Kidney capillary endothelial cell (primary cell): ENCODE measurements around the gene EBI3.
A peak's percentile ranks its signal among the peaks of the same experiment; 100 is the strongest.
"Not testable (repeated sequence)": the region's sequence is repeated elsewhere in the genome, so short reads cannot be mapped to it uniquely, and the experiment has no call there.

Source experiments
- DNase-seq: peaks from one replicate; pipeline ENCODE4 v3.0.0-alpha.2; 2018; ENCODE audit warnings: low spot score

The EBI3 gene

DNA sequence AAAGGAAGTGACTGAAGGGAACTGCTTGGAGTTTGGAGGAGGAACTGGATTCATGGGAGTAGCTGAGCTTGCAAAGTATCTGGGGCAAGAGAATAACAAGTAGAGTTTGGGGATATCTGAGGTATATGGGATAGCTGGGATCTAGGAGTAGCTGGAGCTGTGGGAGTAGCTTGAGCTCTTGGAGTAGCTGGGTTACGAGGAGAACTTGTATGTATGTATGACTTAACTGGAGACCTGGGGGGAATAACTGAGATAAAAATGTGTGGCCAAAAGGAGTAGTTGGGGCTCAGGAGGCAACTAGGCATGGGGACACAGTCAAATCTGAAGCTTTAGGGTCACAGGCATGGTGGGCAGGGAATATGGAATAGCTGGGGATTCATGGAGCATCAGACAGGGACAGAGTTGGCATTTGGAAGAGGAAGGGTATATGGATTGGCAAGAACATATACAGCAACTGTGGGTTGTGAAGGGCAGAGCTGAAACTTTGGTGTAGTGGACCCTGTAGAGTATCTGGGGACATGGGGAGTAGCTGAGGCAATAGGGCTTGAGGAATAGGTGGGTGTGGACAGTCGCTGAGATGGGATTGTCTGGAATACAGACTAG is 28.3 kb upstream of the EBI3 start:
- DNase-seq = no peak

- no peak for DNase-seq
These were observed 27.5 kb upstream of the EBI3 start for GRCh38 chr19:4201798-4202197.

- peak; percentile 25 for DNase-seq
These were observed 22.4 kb upstream of the EBI3 start for GRCh38 chr19:4206818-4207484.

DNA sequence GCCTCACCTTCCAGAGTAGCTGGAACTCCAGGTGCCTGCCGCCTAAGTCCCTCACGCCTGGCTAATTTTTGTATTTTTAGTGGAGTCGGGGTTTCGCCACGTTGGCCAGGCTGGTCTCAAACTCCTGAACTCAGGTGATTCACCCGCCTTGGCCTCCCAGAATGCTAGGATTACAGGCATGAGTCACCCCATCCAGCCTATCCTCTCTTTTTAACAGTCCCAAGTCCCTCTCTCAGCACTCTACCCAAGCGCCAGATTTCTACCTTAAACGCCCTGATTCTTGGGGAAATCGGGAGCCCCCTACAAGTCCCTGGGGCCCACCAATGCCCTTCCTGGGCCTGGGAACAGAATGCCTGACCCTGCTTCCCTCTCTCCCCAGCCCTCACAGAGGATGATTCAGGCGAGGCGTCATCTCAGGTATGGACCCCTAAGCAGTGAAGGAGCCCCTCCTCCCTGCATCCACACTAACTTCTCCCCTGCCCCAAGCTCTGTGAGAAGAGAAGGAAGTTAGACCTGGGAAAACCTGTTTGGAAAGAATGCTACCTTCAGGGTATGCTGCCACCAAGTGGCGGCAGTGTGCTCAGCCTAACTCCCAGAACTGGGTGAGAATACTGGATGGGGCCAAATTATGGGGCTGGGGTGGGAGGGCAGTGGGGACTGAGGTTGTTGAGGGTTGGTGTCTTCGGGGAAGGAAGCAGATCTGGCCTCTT is 20.8 kb upstream of the EBI3 start:
- DNase-seq = no peak

GRCh38 chr19:4210166-4210731 is 19.1 kb upstream of the EBI3 start:
- DNase-seq = no peak

DNA sequence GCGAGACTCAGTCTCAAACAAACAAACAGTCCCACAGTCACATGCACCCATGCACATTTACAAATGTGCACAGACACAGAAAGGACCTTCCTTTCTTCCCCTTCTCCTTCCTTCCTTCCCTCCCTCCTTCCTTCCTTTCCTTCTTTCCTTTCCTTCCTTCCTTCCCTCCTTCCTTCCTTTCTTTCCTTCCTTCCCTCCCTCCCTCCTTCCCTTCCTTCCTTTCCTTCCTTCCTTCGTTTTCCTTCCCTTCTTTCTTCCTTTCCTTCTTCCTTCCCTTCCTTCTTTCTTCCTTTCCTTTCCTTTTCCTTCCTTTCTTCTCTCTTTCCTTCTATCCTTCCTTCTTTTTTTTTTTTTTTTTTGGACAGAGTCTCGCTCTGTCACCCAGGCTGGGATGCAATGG is 16.2 kb upstream of the EBI3 start:
- no peak for DNase-seq

GRCh38 chr19:4215807-4216206 is 13.5 kb upstream of the EBI3 start:
- no peak for DNase-seq

- DNase-seq = no peak
These were observed 12.5 kb upstream of the EBI3 start for GRCh38 chr19:4216846-4217245.

- DNase-seq = no peak
These were observed 11.7 kb upstream of the EBI3 start for GRCh38 chr19:4217429-4218264.

- DNase-seq = not testable (repeated sequence)
These were observed 10.8 kb upstream of the EBI3 start for GRCh38 chr19:4218523-4218922.

GRCh38 chr19:4220188-4220587 is 9.1 kb upstream of the EBI3 start:
- DNase-seq = no peak

DNA sequence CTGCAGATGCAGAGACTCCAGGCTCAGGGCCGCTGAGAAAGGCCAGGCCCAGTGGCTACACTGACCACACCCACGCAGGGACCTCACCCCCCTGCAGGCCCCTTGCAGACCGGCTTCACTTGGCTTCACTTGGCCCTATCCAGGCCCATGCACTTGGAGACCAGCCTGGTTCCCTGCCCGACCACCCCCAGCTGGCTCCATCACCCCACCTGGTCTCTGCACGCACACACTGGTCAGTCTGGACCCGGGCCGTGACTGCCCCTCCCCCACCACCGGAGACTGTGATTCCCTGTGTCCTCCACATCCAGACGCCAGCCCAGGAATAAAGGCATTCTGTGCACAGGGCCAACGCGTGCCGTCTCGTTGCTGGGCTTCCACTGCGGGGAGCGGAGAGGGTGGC is 4.9 kb upstream of the EBI3 start:
- no peak for DNase-seq

DNA sequence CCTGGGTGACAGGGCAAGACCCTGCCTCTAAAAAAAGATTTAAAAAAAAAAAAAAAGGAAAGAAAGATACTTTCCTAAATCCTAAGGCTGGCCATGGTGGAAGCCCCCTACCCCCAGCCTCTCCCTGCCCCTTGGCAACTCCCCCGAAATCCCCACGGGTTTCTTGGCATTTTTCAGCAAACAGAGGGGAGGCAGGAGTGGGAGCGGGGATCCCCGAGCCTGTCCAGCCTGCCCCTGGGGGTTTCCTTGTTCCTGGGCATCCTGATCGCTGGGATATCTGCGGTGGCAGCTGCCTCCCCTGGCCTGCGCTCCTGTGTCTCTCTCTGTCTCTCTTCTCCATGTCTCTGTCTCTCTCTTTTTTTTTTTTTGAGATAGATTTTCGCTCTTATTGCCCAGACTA is 3.4 kb upstream of the EBI3 start:
- no peak for DNase-seq

DNA sequence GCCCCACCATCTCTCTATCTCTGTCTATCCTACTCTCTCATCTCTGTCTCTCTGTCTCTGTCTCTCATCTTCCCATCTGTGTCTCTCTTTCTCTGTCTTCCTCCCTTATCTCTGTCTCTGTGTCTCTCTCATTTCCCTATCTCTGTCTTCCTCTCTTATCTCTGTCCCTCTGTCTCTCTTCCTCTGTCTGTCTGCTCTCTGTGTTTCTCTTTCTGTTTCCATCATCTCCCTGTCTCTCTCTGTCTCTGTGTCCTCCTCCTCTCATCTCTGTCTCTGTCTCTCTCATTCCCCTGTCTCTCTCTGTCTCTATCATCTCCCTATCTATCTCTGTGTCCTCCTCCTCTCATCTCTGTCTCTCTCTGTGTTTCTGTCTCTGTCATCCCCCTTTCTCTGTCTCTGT is 1.6 kb upstream of the EBI3 start:
- DNase-seq = no peak

GRCh38 chr19:4228765-4229178 is 551 bp upstream of the EBI3 start:
- DNase-seq = no peak

DNA sequence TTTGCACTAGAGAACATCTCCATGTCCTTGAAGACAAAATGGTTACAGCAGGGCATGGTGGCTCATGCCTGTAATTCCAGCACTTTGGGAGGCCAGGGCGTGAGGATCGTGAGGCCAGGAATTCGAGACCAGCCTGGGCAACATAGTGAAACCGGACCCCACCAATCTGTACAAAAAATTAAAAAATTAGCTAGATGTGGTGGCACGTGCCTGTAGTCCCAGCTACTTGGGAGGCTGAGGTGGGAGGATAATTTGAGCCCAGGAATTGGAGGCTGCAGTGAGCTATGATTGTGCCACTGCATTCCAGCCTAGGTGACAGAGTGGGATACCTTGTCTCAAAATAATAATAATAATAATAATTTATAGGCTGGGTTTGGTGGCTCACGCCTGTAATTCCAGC is 914 bp downstream of the EBI3 start:
- not testable (repeated sequence) for DNase-seq

DNA sequence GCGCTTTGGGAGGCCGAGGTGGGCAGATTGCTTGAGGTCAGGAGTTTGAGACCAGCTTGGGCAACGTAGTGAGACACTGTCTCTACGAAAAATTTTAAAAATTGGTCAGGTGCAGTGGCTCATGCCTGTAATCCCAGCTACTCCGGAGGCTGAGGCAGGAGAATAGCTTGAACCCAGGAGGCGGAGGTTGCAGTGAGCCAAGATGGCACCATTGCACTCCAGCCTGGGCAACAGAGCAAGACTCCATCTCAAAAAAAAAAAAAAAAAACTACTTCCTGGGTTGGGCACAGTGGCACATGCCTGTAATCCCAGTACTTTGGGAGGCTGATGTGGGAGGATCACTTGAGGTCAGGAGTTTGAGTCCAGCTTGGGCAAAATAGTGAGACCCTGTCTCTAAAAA is 2.2 kb downstream of the EBI3 start:
- not testable (repeated sequence) for DNase-seq

DNA sequence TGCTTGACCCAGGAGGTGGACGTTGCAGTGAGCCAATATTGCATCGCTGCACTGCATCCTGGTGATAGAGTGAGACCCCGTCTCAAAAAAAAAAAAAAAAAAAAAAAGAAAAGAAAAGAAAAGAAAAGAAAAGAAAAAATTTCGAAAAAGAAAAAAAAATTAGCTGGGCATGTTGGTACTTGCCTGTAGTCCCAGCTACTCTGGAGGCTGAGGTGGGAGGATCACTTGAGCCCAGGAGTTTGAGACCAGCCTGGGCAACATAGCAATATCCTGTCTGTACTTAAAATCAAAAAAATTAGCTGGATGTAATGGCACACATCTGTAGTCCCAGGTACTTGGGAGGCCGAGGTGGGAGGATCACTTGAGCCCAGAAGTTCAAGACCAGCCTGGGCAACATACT is 2.8 kb downstream of the EBI3 start:
- not testable (repeated sequence) for DNase-seq

DNA sequence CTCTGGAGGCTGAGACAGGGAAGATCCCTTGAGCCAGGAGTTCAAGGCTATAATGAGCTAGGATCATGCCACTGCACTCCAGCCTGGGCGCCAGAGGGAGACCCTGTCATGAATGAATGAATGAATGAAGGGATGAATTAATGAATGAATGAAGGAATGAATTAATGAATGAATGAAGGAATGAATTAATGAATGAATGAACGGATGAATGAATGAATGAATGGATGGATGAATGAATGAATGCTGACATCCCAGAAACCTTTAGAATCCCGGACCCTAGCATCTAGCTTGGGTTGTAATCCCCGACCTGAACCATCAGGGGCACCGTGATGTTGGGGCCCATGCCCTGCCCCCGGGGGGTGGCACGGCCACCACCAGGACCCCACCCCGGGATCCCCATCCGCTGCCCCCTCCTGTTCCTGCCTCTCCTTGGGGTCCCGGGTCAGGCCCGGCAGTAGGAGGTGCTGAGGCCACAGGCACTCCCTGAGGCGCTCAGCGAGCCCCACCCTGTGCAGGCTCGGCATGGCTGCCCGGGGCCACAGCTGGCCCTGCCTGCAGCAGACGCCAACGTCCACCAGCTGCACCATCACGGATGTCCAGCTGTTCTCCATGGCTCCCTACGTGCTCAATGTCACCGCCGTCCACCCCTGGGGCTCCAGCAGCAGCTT is 3.4 kb downstream of the EBI3 start:
- DNase-seq = no peak

GRCh38 chr19:4233282-4233853 is 4.0 kb downstream of the EBI3 start:
- DNase-seq = no peak

DNA sequence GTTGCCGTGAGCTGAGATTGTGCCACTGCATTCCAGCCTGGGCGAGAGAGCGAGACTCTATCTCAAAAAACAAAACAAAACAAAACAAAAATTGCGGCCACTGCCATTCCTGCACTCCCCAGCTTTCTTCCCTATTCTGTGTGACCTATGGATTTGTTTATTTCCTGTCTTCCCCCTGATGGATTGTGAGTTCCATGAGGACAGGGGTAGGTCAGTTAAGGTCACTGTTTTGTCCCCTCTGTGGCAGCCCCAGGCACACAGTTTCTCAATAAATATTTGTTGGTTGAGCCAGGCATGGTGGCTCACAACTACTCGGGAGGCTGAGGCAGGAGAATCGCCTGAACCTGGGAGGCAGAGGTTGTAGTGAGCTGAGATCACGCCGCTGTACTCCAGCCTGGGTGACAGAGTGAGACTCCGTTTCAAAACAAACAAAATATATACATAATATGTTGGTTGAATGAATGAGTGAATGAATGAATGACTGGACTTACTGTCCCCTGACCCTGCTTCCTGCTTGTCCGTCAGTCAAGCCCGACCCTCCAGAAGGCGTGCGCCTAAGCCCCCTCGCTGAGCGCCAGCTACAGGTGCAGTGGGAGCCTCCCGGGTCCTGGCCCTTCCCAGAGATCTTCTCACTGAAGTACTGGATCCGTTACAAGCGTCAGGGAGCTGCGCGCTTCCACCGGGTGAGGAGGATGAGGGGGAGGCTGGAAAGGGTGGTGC is 5.0 kb downstream of the EBI3 start:
- no peak for DNase-seq
